HCT116 (cell line): ENCODE measurements around the gene UVSSA. TPM values are rescaled to one million over a fixed set of nuclear protein-coding genes. Genes with fewer than 3 reads are reported as not detected.

ENCODE experiments used
- ATAC-seq: fragments of 200-7000 bp; cut with Tn5 transposase; 2 replicates; pipeline ENCODE4 v1.9.1; 2020; ENCODE audit warnings: mild to moderate bottlenecking, moderate library complexity
- BruUV-seq: library from RNA; stranded (reverse); fragments of 400-500 nt; replicated peaks from 2 replicates; lab custom pipeline; 2021; lab: Mats Ljungman, UMichigan
- CTCF ChIA-PET: fragments of 300-600 bp; sonication (Branson Sonifier 250); formaldehyde crosslinking; loops from one replicate; lab custom pipeline; 2021; ENCODE audit warnings: antibody characterized with exemption; lab: Charles Lee
- POLR2A ChIA-PET: fragments of 300-600, 350-600 bp; sonication (Branson Sonifier 250); formaldehyde crosslinking; loops from one replicate; lab custom pipeline; 2021; ENCODE audit warnings: antibody characterized with exemption; lab: Charles Lee
- RAD21 ChIA-PET, 2 experiments: fragments of 300-600 bp; sonication (Branson Sonifier 250); formaldehyde crosslinking; loops; one replicate each; lab custom pipeline; 2023; ENCODE audit warnings: low total read pairs in 2 of 2; ENCODE audit not compliant: uncharacterized antibody in 2 of 2, unreplicated experiment in 2 of 2, low non-redundant PET in 1 of 2; lab: Charles Lee
- DNase-seq: peaks from one replicate; pipeline ENCODE4 v3.0.0-alpha.2; 2010; ENCODE audit warnings: low read depth, low spot score
- H2AFZ ChIP-seq: fragments of 200-600 bp; shearing (Covaris generic), sonication (generic); 2 replicates; pipeline ENCODE4 v1.6.1; 2017; ENCODE audit warnings: low read depth, mixed run types, mixed read lengths, antibody characterized with exemption, low read length; ENCODE audit not compliant: poor library complexity, severe bottlenecking
- H3K27ac ChIP-seq: 2 replicates; pipeline ENCODE4 v1.5.1; 2012; ENCODE audit warnings: low read depth, low read length
- H3K27me3 ChIP-seq: fragments of 200-600 bp; sonication (generic); 2 replicates; pipeline ENCODE4 v1.6.1; 2016; ENCODE audit warnings: mixed run types, low read length, mixed read lengths; ENCODE audit not compliant: insufficient read depth
- H3K36me3 ChIP-seq, 2 experiments: fragments of 200-500 bp in 1 of 2; fragments of 200-600 bp in 1 of 2; sonication (Bioruptor generic) in 1 of 2; sonication (generic) in 1 of 2; 2 replicates each; pipeline versions ENCODE4 v1.5.1 to v1.6.1; 2014 to 2016; ENCODE audit warnings: low read length in 2 of 2, inconsistent platforms in 1 of 2, mixed read lengths in 1 of 2, mixed run types in 1 of 2; ENCODE audit not compliant: insufficient read depth in 2 of 2, control insufficient read depth in 1 of 2
- H3K4me1 ChIP-seq, 2 experiments: fragments of 200-600 bp in 1 of 2; sonication (generic) in 1 of 2; 2 replicates each; pipeline versions ENCODE4 v1.5.1 to v1.6.1; 2012 to 2017; ENCODE audit warnings: low read length in 2 of 2, inconsistent platforms in 1 of 2, mild to moderate bottlenecking in 1 of 2, mixed read lengths in 1 of 2, mixed run types in 1 of 2, moderate library complexity in 1 of 2; ENCODE audit not compliant: insufficient read depth in 2 of 2, control insufficient read depth in 1 of 2
- H3K4me2 ChIP-seq: fragments of 200-600 bp; sonication (generic); 2 replicates; pipeline ENCODE4 v1.6.1; 2017; ENCODE audit warnings: mixed run types, low read length, mixed read lengths
- H3K4me3 ChIP-seq, 2 experiments: fragments of 200-600 bp in 1 of 2; sonication (generic) in 1 of 2; replicated peaks in 1 of 2; 2 replicates each; pipeline ENCODE4 v1.5.1; 2011 to 2016; ENCODE audit warnings: low read length in 2 of 2, control low read depth in 1 of 2, low read depth in 1 of 2, mild to moderate bottlenecking in 1 of 2, mixed read lengths in 1 of 2, mixed run types in 1 of 2
- H3K79me2 ChIP-seq: fragments of 200-600 bp; sonication (generic); 2 replicates; pipeline ENCODE4 v1.6.1; 2017; ENCODE audit warnings: mild to moderate bottlenecking, mixed run types, low read length, moderate library complexity, mixed read lengths; ENCODE audit not compliant: insufficient read depth
- H3K9ac ChIP-seq: fragments of 200-600 bp; sonication (generic); 2 replicates; pipeline ENCODE4 v1.6.1; 2016; ENCODE audit warnings: low read length, mixed read lengths
- H3K9me2 ChIP-seq: fragments of 200-600 bp; sonication (generic), shearing (Covaris generic); 2 replicates; pipeline ENCODE4 v1.6.1; 2017; ENCODE audit warnings: mixed run types, mild to moderate bottlenecking, moderate library complexity; ENCODE audit not compliant: insufficient read depth
- H3K9me3 ChIP-seq, 2 experiments: fragments of 200-500 bp in 1 of 2; fragments of 200-600 bp in 1 of 2; sonication (Bioruptor generic) in 1 of 2; sonication (generic) in 1 of 2; 2 replicates each; pipeline ENCODE4 v1.6.1; 2014 to 2017; ENCODE audit warnings: low read length in 2 of 2, mixed read lengths in 2 of 2, inconsistent platforms in 1 of 2, low read depth in 1 of 2, mild to moderate bottlenecking in 1 of 2, mixed run types in 1 of 2, moderate library complexity in 1 of 2; ENCODE audit not compliant: control insufficient read depth in 1 of 2, insufficient read depth in 1 of 2
- H4K20me1 ChIP-seq: fragments of 200-600 bp; sonication (generic), shearing (Covaris generic); 2 replicates; pipeline ENCODE4 v1.6.1; 2017; ENCODE audit warnings: mixed run types, mild to moderate bottlenecking, moderate library complexity; ENCODE audit not compliant: insufficient read depth
- CEBPB ChIP-seq: IDR thresholded peaks from 2 replicates; pipeline ENCODE4 v1.6.1; 2012; ENCODE audit warnings: low read depth
- FOSL1 ChIP-seq: IDR thresholded peaks from 2 replicates; pipeline ENCODE4 v1.6.1; 2012; ENCODE audit warnings: low read depth
- MAX ChIP-seq: IDR thresholded peaks from 2 replicates; pipeline ENCODE4 v1.6.1; 2012
- POLR2AphosphoS5 ChIP-seq: IDR thresholded peaks from 2 replicates; pipeline ENCODE4 v1.6.1; 2011; ENCODE audit warnings: mild to moderate bottlenecking, low read depth, low read length, moderate library complexity
- RAD21 ChIP-seq: IDR thresholded peaks from 2 replicates; pipeline ENCODE4 v1.6.1; 2012; ENCODE audit warnings: low read depth, mild to moderate bottlenecking
- SRF ChIP-seq: IDR thresholded peaks from 2 replicates; pipeline ENCODE4 v1.6.1; 2012; ENCODE audit warnings: low read depth
- ZNF274 ChIP-seq: fragments of 200-500 bp; sonication (Bioruptor generic); IDR thresholded peaks from 2 replicates; pipeline ENCODE4 v1.6.1; 2014; ENCODE audit warnings: mild to moderate bottlenecking, low read depth, low read length, inconsistent platforms
- intact Hi-C: fragments of 100-400 bp; cut with micrococcal nuclease; formaldehyde crosslinking; loops from 2 replicates; pipeline ENCODE4 v1.10.0; 2022
- total RNA-seq: library from RNA; stranded (reverse); gene quantifications from one replicate; pipeline ENCODE4 v1.2.1, GENCODE V29; 2021; ENCODE audit not compliant: unreplicated experiment
- TF ChIP-seq, protein P1 (sequence below): IDR thresholded peaks from 2 replicates; pipeline ENCODE4 v1.6.1; 2012; ENCODE audit warnings: low read depth

Gene UVSSA
- total RNA-seq, 1 experiment from 2014 or later = 30.5 TPM

DNA sequence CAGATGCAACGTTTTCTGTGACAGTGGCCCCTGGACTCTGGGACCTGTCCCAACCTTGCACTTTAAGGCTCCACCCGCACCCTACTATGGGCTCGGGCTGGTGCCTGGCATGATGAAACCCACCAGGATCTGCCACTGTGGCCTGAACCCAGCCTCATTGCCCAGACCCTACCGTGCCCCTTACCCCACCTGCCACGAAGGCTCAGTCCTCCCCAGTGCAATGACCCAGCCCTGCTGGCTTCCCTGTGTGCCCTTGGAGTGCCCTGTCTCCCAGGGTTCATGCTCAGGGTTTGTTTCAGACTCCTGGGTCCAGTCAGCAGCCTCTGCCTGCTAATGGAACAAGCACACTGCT lies 3.1 kb downstream of the UVSSA start:
- Histone ChIP-seq H3K27ac (no peak overlapping the region), H3K36me3 (no peaks in the 10 kb centered on the region; a peak in 3 of 4 replicates), H3K27me3 (no peaks in the 10 kb centered on the region), H3K79me2 (peaks cover 29% of the 10 kb centered on the region), H2AFZ (no peak overlapping the region), H3K9me2 (no peaks in the 10 kb centered on the region), H3K9me3 (no peaks in the 10 kb centered on the region), H4K20me1 (no peaks in the 10 kb centered on the region), H3K4me1 (peaks cover 8 to 24% of the 10 kb centered on the region in 2 experiments), H3K9ac (no peak overlapping the region), H3K4me3 (no peak overlapping the region), H3K4me2 (no peak overlapping the region)
- ChIA-PET POLR2A (no interaction called here), RAD21 (no interaction called here), CTCF (no interaction called here)
- intact Hi-C loops = loop anchor here (10.0 kb wide), 1 partner anchor 165 kb away; no protein-coding TSS in a partner anchor
- DNase-seq (no peak), ATAC-seq (no peak)
- TF ChIP-seq ZNF274 = no peak
- TF ChIP-seq FOSL1 = no peak
- no peak for TF ChIP-seq SRF
- no peak for TF ChIP-seq RAD21
- no peak for TF ChIP-seq MAX
- TF ChIP-seq, protein P1, sequence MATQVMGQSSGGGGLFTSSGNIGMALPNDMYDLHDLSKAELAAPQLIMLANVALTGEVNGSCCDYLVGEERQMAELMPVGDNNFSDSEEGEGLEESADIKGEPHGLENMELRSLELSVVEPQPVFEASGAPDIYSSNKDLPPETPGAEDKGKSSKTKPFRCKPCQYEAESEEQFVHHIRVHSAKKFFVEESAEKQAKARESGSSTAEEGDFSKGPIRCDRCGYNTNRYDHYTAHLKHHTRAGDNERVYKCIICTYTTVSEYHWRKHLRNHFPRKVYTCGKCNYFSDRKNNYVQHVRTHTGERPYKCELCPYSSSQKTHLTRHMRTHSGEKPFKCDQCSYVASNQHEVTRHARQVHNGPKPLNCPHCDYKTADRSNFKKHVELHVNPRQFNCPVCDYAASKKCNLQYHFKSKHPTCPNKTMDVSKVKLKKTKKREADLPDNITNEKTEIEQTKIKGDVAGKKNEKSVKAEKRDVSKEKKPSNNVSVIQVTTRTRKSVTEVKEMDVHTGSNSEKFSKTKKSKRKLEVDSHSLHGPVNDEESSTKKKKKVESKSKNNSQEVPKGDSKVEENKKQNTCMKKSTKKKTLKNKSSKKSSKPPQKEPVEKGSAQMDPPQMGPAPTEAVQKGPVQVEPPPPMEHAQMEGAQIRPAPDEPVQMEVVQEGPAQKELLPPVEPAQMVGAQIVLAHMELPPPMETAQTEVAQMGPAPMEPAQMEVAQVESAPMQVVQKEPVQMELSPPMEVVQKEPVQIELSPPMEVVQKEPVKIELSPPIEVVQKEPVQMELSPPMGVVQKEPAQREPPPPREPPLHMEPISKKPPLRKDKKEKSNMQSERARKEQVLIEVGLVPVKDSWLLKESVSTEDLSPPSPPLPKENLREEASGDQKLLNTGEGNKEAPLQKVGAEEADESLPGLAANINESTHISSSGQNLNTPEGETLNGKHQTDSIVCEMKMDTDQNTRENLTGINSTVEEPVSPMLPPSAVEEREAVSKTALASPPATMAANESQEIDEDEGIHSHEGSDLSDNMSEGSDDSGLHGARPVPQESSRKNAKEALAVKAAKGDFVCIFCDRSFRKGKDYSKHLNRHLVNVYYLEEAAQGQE = no peak
- no peak for TF ChIP-seq CEBPB
- TF ChIP-seq POLR2AphosphoS5 = no peak
- no TSS peak for BruUV-seq
